Kidney epithelial cell (primary cell): Measurements from ENCODE around the gene EXPH5. TPM values are rescaled to one million over a fixed set of nuclear protein-coding genes. Genes with fewer than 3 reads are reported as not detected.

Experiments used
- DNase-seq: peaks from one replicate; pipeline ENCODE4 v3.0.0-alpha.2; 2010; ENCODE audit warnings: low read depth
- H3K27me3 ChIP-seq: 2 replicates; pipeline ENCODE4 v1.6.0; 2011; ENCODE audit warnings: low read length; ENCODE audit not compliant: control insufficient read depth, insufficient read depth
- H3K36me3 ChIP-seq: 2 replicates; pipeline ENCODE4 v1.5.1; 2011; ENCODE audit warnings: low read length; ENCODE audit not compliant: control insufficient read depth, insufficient read depth
- H3K4me3 ChIP-seq: 2 replicates; pipeline ENCODE4 v1.5.1; 2011; ENCODE audit warnings: low read depth, mild to moderate bottlenecking, control low read depth, low read length
- total RNA-seq: library from RNA; depleted of rRNA; stranded (reverse); fragments of >200 nt; gene quantifications from 2 replicates; pipeline ENCODE4 v1.2.3, GENCODE V29; 2015
- TF ChIP-seq, protein P1 (sequence below): IDR thresholded peaks from 2 replicates; pipeline ENCODE4 v1.5.1; 2011; ENCODE audit warnings: mild to moderate bottlenecking, moderate library complexity, low read length, control low read depth, inconsistent platforms; ENCODE audit not compliant: insufficient read depth, poor library complexity, severe bottlenecking

The EXPH5 gene
- total RNA-seq, 1 donor from 2014 or later = 8.5 TPM

GRCh38 chr11:108568195-108568858 lies 25.2 kb downstream of the EXPH5 start:
- no peaks in the 10 kb centered on the region for H3K27me3 ChIP-seq
- TF ChIP-seq, protein P1, sequence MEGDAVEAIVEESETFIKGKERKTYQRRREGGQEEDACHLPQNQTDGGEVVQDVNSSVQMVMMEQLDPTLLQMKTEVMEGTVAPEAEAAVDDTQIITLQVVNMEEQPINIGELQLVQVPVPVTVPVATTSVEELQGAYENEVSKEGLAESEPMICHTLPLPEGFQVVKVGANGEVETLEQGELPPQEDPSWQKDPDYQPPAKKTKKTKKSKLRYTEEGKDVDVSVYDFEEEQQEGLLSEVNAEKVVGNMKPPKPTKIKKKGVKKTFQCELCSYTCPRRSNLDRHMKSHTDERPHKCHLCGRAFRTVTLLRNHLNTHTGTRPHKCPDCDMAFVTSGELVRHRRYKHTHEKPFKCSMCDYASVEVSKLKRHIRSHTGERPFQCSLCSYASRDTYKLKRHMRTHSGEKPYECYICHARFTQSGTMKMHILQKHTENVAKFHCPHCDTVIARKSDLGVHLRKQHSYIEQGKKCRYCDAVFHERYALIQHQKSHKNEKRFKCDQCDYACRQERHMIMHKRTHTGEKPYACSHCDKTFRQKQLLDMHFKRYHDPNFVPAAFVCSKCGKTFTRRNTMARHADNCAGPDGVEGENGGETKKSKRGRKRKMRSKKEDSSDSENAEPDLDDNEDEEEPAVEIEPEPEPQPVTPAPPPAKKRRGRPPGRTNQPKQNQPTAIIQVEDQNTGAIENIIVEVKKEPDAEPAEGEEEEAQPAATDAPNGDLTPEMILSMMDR = no peak
- no peak for DNase-seq
- no peaks in the 10 kb centered on the region for H3K36me3 ChIP-seq
- no peak overlapping the region for H3K4me3 ChIP-seq

DNA sequence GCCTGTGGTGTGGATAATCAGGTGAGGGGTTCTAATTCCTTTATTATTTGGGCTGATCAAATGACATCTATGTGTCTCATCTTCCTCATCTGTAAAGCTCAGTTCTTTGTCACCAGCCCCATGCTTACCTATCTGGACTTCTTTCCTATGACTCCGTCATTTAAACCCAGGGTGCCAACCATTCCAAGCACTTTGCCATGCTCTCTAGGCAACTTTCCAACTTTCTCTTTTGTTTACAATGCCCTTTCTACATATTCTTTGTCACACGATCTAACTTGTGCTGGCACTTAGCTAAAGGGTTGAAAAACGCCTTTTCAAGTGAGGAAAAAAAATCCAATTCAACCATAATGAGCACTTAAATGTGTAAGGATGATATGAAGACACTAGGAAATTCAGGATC lies 27.9 kb downstream of the EXPH5 start:
- TF ChIP-seq, protein P1 = no peak
- no peak for DNase-seq
- H3K36me3 ChIP-seq = no peaks in the 10 kb centered on the region
- no peaks in the 10 kb centered on the region for H3K27me3 ChIP-seq
- no peak overlapping the region for H3K4me3 ChIP-seq

DNA sequence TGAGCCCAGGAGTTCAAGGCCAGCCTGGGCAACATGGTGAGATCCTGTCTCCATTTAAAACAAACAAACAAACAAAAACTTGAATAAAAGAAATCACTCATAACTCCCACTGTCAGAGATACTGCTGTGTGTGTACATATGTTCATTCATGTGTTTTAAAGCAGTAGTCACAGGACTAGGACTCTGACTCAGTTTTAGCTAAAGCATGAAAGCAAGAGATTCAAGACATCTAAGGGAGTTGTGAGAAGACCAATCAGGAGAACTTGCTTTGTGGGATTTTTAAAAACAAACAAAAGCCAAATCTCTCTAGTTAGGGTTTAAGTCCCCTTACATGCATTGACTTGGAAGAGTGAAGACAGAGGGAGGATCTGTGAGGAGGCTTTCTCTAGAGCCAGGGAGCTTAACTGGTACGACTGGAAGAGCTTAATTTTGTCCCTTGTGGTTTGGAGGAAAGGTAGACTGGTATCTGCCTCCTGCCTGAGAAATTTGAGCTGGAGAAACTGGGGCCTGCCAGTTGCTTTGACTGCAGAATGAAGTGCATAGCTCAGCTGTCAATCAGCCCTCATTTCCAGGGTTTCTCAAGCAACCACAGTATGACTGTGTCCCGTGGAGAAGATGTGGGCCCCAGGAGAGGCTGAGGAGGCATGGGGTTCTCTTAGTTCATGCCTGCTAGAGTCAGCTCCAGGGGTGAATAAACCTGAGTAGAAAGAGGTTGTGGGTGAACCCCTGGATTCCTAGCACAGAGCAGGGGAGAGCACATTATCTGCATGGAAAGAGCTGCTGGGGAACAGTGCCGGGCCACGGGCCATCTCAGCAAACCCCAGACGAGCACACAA lies 30.6 kb downstream of the EXPH5 start:
- DNase-seq = no peak
- H3K36me3 ChIP-seq = no peaks in the 10 kb centered on the region
- no peaks in the 10 kb centered on the region for H3K27me3 ChIP-seq
- no peak overlapping the region for H3K4me3 ChIP-seq
- TF ChIP-seq, protein P1 = no peak

- Histone ChIP-seq H3K27me3 (no peaks in the 10 kb centered on the region), H3K4me3 (no peak overlapping the region), H3K36me3 (no peaks in the 10 kb centered on the region)
- no peak for DNase-seq
- TF ChIP-seq, protein P1 = no peak
Measured at GRCh38 chr11:108561535-108561991, 32.0 kb downstream of the EXPH5 start.

DNA sequence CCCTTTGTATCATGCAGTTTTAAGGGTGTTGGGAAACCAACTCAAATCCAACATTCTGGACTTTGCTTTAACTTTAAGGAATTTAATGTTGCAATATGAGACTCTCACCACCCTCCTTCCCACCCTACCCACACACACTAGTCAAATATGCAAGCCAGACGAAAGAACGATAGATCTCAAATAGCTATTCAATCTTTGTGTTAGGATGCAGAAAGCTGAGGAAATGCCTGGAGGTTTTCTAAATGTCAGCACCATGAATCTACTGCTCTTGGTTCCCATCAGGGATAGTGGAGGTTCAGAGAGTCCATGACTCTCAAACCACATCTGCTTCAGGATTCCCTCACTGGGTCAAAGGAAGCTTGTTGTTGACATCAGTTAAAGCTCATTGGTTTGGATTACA lies 33.7 kb downstream of the EXPH5 start:
- TF ChIP-seq, protein P1 = no peak
- H3K27me3 ChIP-seq = no peaks in the 10 kb centered on the region
- DNase-seq = no peak
- H3K36me3 ChIP-seq = no peaks in the 10 kb centered on the region
- no peak overlapping the region for H3K4me3 ChIP-seq
